NCI-H1092 treated with DMSO at 0.1 percent for 48 hours (cell line): ENCODE measurements around the gene M1AP.

ENCODE experiments used
- DNase-seq: peaks from one replicate; lab custom pipeline; 2025; lab: John Stamatoyannopoulos, UW

Gene M1AP

DNA sequence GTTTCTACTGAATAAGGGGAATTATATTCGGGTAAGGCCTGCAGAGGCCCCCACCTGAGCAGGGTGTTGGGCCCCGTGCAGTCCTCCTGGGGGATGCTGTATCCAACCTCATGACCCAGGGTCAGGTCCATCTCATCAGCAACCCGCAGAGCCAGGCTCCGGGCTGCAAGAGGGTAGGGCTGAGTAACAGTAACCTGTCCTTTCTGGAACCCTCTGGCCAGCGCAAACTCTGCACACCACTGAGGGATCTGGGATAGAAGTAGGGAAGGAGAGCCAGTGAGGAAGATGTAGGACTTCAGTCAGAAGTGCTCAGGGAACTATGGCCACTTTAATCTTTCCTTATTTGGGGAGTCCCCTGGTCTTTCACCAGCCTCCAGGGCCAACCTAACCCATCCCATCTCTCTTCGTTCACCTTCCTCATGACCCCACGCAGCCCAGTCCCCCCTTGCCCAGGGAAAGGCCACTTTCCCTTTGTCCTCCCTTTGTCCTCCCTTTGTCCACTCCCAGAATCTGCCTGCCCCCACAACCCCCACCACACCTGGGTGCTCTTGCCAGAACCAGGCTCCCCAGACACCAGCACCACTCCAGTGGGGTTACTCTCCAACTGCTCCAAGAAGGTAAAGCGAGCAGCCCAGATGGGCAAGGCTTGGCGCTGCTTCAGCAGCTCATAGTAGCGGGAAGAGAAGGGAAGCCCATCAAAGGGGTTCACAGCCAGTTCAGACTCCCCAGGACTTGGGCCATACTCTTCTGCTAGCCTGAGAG is 123.0 kb downstream of the M1AP start:
- no peak for DNase-seq

DNA sequence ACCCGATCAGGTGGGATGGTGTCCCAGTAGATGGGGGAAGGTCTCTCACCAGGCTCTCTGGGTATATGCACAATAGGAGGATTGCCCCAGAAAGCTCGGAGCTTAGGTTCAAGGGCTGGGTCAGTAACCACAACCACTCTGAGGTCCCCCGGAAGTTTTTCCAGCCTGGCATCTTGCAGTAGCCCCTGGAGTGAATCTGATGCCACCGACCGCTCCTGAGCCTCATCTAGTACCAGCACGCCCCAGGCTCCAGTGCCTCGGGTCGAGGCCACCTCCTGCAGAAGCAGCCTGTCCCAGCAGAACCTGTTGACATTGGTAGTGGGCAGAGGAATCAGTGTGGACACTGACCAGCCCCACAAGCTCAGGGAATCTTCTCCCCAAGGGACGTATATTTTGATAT is 124.1 kb downstream of the M1AP start:
- DNase-seq, result no peak

DNA sequence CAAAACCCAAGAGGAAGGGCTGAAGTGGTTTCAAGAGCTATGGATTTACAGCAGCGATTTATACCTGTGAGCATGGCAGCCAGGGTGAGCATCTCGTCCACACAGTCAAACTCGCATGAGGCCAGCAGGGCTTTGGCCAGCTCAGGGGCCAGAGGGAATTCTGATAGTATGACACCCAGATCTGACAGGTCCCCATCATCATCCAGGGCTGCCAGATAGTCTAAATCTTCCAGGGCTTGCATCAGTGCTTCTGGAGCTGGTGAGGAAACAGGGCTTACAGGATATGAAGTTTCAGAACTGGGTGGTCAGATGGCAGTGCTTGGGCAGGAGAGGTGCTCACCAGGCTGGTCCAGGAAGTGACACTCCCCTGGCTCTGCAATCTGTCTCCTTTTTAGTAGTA is 125.6 kb downstream of the M1AP start:
- no peak for DNase-seq

DNA sequence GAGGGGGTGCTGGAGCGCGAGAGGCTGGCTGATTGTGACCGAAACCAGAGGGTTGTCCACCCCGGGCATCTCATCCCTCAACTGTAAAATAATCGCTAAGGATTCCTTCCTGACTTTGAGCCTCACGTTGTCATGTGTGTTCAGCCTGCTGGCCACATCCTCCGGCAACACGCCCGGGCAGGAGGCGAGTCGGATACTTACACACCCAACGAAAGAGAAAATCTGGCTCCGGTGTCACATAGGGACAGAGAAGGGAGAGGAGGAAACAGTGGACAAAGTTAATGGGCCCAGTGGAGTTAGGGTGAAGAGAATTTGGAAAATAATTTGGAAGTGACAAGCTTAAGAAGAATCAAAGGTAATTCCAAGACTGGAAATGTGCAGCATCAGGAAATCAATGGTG is 131.5 kb downstream of the M1AP start:
- no peak for DNase-seq

DNA sequence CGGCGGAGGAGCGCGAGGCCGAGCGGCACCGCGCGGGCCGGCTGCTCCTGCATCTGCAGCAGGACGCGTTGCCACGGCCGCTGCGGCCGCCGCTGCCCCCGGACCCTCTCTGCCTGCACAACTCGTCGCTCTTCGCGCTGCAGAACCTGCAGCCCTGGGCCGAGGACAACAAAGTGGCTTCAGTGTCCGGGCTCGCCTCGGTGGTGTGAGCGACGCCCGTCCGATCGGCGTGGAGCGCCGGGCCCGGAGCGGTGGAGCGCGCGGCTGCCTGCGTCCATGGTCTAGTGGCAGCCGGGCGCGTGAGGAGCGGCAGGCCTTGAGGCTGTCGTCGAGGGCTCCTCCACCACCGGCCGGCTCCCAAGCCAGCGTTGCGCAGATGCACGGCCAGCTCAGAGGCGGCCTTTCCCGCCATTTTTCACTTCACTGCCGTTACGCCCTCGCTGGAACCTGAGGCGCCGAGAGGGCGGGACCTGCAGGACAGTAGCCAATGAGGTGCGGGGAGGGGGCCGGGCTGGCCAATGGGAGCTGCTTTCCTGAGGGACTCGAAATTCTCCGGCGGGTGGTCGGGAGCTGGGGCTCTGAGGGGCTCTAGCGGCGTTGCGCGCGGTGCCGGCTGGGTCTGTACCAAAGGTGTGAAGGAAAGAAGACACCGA is 132.0 kb downstream of the M1AP start:
- DNase-seq, result no peak

DNA sequence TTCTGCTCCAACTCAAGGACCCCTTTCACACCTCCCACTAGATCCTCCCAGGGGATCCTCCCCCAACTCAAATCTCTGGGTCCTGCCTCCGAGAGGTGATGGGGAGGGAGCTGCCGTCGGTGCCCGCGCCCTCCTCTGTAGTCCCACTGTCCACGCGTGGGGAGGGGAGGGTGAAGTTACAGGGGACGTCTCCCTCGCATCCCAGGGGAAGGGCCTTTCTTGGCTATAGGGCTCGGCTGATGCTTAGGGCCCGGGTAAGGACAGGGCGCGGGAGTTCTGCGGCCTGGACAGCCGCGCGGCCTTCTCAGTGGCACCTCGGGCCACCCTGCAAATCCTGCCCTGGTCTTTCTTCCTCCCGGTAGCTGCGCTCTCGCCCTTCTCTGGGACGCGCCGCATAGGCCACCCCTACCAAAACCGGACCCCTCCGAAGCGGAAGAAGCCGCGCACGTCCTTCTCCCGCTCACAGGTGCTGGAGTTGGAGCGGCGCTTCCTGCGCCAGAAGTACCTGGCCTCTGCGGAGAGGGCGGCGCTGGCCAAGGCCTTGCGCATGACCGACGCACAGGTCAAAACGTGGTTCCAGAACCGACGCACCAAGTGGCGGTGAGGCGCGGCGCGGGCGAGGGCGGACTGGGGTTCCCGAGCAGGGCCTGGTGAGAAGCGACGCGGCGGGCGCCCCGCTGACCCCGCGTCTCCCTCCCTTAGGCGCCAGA is 132.7 kb downstream of the M1AP start:
- no peak for DNase-seq

DNA sequence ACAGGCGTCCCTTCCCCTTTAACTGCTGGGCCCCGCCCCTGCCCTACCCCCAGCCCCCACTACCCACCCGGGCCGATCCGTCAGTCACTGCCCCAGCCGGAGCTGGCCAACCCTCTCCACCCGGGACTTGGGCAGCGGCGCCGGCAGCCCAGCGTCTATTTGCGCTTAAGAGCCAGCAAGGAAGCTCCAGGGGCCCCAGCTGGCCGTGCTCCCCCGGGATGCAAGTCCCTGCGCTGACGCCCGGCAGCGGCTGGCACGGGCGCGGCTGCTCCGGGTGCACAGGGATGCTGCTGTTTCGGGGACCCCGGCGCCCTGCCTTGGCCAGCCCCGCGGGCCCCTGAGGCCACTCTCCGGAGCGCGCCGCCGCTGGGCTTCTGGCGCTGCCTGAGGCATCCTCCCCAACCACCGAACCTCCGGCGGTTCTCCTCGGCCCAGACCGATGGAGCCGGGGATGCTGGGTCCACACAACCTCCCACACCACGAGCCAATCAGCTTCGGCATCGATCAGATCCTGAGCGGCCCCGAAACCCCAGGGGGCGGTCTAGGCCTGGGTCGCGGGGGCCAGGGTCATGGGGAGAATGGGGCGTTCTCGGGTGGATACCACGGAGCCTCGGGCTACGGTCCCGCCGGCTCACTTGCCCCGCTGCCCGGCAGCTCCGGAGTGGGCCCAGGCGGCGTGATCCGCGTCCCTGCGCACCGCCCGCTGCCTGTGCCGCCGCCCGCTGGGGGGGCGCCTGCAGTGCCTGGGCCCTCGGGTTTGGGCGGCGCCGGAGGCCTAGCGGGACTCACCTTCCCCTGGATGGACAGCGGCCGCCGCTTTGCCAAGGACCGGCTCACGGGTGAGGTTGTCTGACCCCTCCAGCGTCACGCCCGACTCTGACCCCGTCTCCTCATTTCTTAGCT is 133.5 kb downstream of the M1AP start, which contains the start of gene TLX2:
Gene TLX2, plus strand, starts transcription at position 83 of the 903 bp plus-strand sequence. Its CDS starts 357 bp downstream, at position 440.
- DNase-seq, result no peak

DNA sequence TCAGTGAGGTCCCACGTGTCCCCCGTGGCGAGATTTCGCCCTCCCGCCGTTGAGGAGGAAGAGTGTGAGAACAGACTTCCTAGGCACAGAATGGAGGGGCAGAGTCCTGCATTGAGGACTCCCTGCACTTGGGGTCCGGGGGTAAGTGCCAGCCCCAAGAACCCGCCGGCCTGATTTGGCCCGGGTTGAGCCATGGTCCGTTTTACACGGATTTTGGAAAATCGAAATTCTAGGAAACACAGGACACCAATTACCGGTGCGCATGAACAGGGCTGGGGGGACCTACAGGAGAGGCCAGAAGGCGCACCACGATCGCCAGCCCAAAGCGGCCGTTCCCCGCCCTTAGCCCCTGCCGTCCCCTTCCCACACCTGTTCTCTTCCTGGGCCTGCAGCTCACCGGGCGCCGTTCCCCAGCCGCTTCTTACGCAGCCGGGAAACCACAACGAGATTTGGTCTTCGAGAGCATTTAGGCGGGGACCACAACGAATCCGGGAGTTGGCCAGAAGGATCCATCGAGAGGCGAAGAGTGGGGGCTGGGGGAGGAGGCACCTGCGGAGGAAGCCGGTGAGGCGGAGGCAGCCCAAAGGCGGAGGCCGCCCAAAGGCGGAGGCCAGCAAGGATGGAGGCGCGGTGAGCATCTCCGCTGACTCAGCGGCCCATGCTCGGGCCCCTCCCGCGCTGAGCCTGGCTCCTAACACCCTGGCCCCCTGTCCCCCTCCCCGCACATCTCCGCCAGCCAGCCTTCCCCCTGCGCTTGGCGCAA is 134.3 kb downstream of the M1AP start:
- no peak for DNase-seq

DNA sequence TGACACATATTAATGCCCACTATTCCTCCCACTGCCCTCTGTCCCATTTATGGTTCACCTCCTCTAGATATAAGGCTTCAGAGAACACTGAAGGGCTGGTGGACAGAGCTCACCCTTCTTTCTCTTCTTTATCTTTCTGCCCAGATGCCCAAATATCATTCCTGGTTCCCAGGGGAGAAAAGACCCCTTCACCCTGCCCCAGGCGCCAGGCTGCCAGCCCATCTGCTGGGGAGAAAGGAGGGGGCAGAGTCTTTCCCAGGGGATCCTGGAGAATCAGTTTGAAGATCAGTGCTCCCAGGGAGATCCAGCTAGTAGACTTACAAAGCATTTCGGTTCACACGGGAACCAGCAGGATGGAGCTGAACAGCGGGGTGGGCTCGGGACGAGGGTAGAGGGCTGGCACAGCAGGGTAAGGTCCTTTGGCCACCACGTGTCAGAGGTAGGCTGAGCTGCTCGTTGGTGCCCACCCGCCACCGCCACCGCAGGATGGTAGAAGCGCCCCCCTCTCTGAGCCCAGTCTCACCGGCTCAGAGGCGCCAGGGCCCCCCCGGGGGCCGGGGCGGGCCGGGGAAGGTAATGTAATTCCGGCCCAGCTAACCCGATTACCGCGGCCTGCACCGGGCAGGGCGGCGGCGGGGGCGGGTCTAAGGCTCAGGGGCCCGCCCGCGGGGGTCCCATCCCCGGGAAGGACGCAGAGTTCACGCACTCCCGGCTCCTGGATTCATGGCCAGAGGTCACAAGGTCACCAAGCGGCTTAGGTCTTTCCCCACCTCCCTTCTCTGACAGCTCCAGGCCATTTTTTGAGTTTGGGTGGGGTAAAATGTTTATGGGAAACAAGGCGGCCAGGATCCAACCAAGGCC is 135.2 kb downstream of the M1AP start:
- DNase-seq, result no peak

DNA sequence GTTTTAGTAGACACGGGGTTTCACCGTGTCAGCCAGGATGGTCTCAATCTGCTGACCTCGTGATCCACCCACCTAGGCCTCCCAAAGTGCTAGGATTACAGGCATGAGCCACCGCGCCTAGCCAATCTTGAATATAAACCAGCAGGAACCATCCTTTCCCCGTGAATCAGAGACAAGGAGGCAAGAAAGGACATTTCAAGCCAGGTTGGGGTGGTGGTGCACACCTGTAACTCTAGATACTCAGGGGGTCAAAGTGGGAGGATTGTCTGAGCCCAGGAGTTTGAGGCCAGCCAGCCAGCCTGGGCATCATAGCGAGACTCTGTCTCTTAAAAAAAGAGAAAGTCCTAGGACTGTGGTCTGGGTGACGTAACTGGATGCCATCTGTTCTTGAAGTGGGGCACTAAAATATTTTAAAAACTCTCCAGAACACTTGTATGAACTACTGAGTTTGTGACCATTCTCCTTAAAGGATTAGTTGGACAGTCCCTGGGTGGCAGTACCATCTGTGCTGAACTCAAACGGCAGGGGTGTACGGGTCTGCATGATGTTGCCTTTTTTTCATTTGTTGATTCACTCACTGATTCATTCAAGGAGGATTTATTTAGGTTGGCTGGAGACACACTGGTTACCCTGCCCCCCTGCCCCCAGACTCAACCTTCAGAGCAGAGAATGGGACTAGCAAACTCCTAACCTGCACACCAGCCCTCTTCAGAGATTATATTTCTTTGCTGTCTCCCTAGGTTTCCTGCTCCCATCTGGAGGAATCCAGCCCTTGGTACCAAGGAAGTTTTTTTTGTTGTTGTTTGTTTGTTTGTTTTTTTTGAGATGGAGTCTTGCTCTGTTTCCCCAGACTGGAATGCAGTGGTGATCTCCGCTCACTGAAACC is 136.8 kb downstream of the M1AP start:
- no peak for DNase-seq

DNA sequence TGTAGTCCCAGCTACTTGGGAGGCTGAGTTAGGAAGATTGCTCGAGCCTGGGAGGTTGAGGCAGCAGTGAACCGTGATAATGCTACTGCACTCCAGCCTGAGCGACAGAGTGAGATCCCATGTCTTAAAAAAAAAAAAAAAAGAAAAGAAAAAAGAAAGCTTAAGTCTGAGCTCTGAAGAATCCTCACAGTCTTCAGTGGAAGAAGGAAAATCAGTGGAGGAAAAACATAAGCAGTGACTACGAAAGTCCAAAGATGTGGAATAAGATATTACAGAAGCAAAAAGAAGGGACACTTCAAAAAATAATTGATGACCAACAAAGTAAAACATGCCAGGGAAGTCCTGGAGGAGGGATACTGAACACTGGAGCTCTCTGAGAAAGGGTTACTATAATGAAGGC is 137.9 kb downstream of the M1AP start:
- DNase-seq, result no peak

DNA sequence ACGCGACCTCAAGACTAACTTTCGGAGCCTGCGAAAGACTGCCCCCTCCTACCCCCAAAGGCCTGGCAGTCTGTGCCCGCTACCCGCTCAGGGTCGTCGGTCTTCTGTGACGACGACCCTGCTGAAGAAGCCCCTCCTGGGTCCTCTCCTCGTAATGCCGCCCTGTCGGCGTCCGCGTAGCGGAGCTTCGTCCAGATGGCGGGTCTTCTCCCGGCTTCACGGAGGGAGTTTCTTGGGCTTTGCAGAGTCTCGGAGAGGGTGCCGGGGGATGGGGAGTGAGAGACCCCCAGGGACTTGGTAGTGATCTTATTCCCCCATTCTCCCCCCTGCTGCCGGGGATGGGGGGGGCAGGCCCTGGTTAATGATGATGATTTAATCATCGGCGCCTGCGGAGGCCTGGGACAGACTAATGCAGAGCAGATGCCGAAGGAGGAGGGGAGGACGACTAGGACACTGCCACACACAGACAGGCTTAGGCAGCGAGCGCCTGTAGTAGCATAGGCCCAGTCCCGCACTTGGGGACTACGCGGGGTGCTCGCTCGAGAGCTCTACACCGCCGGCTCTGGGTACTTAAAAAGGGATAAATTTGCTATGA is 140.1 kb downstream of the M1AP start:
- no peak for DNase-seq
